ENCODE measurements around the gene DVL1.

Gene DVL1

DNA sequence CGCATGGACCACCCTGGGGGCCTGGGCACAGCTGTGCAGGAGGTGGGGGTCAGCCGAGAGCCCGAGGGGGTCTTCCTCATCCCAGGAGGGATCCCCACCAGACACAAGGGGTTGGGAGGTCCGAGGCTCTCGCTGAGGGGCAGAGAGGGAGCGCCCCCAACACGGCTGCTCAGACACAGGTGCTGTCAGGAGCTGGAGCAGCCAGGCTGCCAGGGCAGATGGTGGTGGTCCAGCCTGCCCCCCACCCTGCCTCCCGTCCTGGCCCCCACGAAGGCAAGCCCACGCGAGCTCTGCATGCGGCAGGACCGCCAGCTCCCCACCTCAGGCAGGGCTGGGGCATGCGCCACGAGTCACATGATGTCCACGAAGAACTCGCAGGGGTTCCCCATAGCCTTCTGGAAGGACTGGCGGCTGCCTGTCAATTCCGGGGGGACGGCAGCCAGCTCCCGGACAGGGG, 13.4 kb downstream of the DVL1 start:
- Histone ChIP-seq H3K4me1 (peaks cover 1% of the 10 kb centered on the region; the same call in 1 of the 2 replicates), H3K36me3 (peaks cover 59% of the 10 kb centered on the region), H3K9me3 (no peaks in the 10 kb centered on the region), H3K27ac (no peak overlapping the region), H4K20me1 (peaks cover 69% of the 10 kb centered on the region), H3K4me2 (no peak overlapping the region), H3K27me3 (no peaks in the 10 kb centered on the region), H3K9ac (no peak overlapping the region), H3K4me3 (no peak overlapping the region)
- no peak for TF ChIP-seq Cebpa-rat (IDR thresholded peaks at IDR 0.05)

DNA sequence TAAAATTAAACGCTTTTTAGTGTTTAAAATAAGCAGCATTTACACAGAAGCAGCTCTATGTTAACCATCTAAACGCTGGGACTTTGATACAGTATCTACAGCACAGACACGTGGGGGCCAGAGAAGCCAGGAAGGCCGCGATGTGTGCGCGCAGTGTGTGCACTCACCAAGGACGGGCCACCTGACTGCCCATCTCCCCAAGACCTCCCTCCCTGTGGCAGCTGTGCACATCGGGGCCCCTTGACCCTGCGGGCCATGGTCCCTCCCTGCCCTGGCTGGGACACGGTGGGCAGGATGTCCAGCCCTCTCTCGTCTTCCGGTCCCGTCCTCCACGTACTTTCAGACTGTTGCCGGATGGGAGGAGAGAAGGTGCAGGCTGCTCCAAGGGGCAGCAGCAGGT, 13.9 kb downstream of the DVL1 start:
- peaks cover 54% of the 10 kb centered on the region for H3K36me3 ChIP-seq
- H3K4me2 ChIP-seq, result no peak overlapping the region
- no peak overlapping the region for H3K4me3 ChIP-seq
- H4K20me1 ChIP-seq, result peaks cover 69% of the 10 kb centered on the region
- TF ChIP-seq Cebpa-rat (IDR thresholded peaks at IDR 0.05), result no peak
- H3K27ac ChIP-seq, result no peak overlapping the region
- H3K4me1 ChIP-seq, result peaks cover 6% of the 10 kb centered on the region; the same call in 1 of the 2 replicates
- no peaks in the 10 kb centered on the region for H3K9me3 ChIP-seq
- H3K9ac ChIP-seq, result no peak overlapping the region
- no peaks in the 10 kb centered on the region for H3K27me3 ChIP-seq

DNA sequence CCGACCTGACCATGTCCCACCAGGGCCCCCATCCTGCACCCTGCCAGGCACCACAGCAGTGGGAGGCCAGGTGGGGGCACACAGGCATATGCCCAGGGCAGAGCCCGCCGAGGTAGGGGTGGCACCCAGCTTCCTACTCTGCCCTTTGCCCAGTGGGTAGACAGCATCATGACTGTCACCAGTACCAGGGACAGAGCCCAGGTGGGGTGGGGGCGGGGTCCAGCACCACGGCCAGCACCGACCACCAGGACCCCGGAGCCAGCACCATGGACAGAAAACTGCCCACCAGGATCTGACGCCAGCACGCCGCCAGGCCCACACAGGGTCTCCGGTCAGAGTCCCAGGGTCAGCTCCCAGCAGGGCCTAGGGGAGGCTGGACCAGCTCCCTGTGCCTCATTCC, 14.4 kb downstream of the DVL1 start:
- peaks cover 71% of the 10 kb centered on the region for H4K20me1 ChIP-seq
- no peaks in the 10 kb centered on the region for H3K9me3 ChIP-seq

GRCh38 chr1:1333551-1334241, 15.5 kb downstream of the DVL1 start:
- peaks cover 44% of the 10 kb centered on the region for H3K36me3 ChIP-seq
- no peaks in the 10 kb centered on the region for H3K27me3 ChIP-seq
- H3K27ac ChIP-seq, result no peak overlapping the region
- peaks cover 9% of the 10 kb centered on the region; the same call in 1 of the 2 replicates for H3K4me1 ChIP-seq
- H3K9me3 ChIP-seq, result no peaks in the 10 kb centered on the region
- H3K9ac ChIP-seq, result no peak overlapping the region
- no peak overlapping the region for H3K4me3 ChIP-seq
- H4K20me1 ChIP-seq, result peaks cover 83% of the 10 kb centered on the region
- H3K4me2 ChIP-seq, result no peak overlapping the region
- TF ChIP-seq Cebpa-rat (IDR thresholded peaks at IDR 0.05), result no peak

More for the DNA sequence above, 14.4 kb downstream of the DVL1 start:
- H3K36me3 ChIP-seq, result peaks cover 50% of the 10 kb centered on the region
- no peak for TF ChIP-seq Cebpa-rat (IDR thresholded peaks at IDR 0.05)
- H3K9ac ChIP-seq, result no peak overlapping the region
- no peak overlapping the region for H3K4me3 ChIP-seq
- no peak overlapping the region for H3K27ac ChIP-seq
- H3K4me2 ChIP-seq, result no peak overlapping the region
- H3K4me1 ChIP-seq, result peaks cover 9% of the 10 kb centered on the region; the same call in 1 of the 2 replicates
- H3K27me3 ChIP-seq, result no peaks in the 10 kb centered on the region

- no peaks in the 10 kb centered on the region for H3K9me3 ChIP-seq
- peaks cover 9% of the 10 kb centered on the region; the same call in 1 of the 2 replicates for H3K4me1 ChIP-seq
- no peak overlapping the region for H3K4me2 ChIP-seq
- H3K4me3 ChIP-seq, result no peak overlapping the region
- H4K20me1 ChIP-seq, result peaks cover 86% of the 10 kb centered on the region
- H3K27ac ChIP-seq, result no peak overlapping the region
- H3K36me3 ChIP-seq, result peaks cover 46% of the 10 kb centered on the region
- no peak for TF ChIP-seq Cebpa-rat (IDR thresholded peaks at IDR 0.05)
- no peaks in the 10 kb centered on the region for H3K27me3 ChIP-seq
- no peak overlapping the region for H3K9ac ChIP-seq
These were observed 16.3 kb downstream of the DVL1 start for GRCh38 chr1:1332774-1333480.

- Histone ChIP-seq H3K9me3 (no peaks in the 10 kb centered on the region), H3K27me3 (no peaks in the 10 kb centered on the region), H4K20me1 (peaks cover 90% of the 10 kb centered on the region), H3K4me3 (no peak overlapping the region), H3K4me2 (no peak overlapping the region), H3K27ac (no peak overlapping the region), H3K9ac (no peak overlapping the region), H3K4me1 (peaks cover 9% of the 10 kb centered on the region; the same call in 1 of the 2 replicates), H3K36me3 (peaks cover 49% of the 10 kb centered on the region)
- no peak for TF ChIP-seq Cebpa-rat (IDR thresholded peaks at IDR 0.05)
These were observed 17.0 kb downstream of the DVL1 start for GRCh38 chr1:1332031-1332755.

- Histone ChIP-seq H3K36me3 (peaks cover 49% of the 10 kb centered on the region), H3K4me1 (peaks cover 12% of the 10 kb centered on the region), H3K4me2 (no peak within 1 kb of the TSS), H3K27me3 (no peaks in the 10 kb centered on the region), H3K27ac (no peak within 1 kb of the TSS), H3K4me3 (no peak within 1 kb of the TSS), H3K9ac (no peak within 1 kb of the TSS), H4K20me1 (peaks cover 91% of the 10 kb centered on the region), H3K9me3 (no peaks in the 10 kb centered on the region)
- TF ChIP-seq Cebpa-rat (IDR thresholded peaks at IDR 0.05), result no peak
These were observed 17.9 kb downstream of the DVL1 start, which contains the start of gene TAS1R3 for GRCh38 chr1:1331068-1331965. TAS1R3 (plus strand) TSS chr1:1331280; CDS start chr1:1331346, 66 bp downstream.

GRCh38 chr1:1330366-1331067, 18.7 kb downstream of the DVL1 start:
- Histone ChIP-seq H3K27me3 (no peaks in the 10 kb centered on the region), H4K20me1 (peaks cover 91% of the 10 kb centered on the region), H3K9me3 (no peaks in the 10 kb centered on the region), H3K4me2 (no peak overlapping the region), H3K9ac (no peak overlapping the region), H3K4me1 (peaks cover 20% of the 10 kb centered on the region), H3K36me3 (peaks cover 43% of the 10 kb centered on the region), H3K4me3 (no peak overlapping the region), H3K27ac (no peak overlapping the region)
- no peak for TF ChIP-seq Cebpa-rat (IDR thresholded peaks at IDR 0.05)

Measured in BLaER1 (cell line).